ENCODE results near the gene CXCR6.

- TF ChIP-seq CTCF (tag by site-specific recombination; IDR thresholded peaks at IDR 0.05), result no peak
- no peak for TF ChIP-seq ZNF549 (tag by site-specific recombination; IDR thresholded peaks at IDR 0.05)
- no peak for TF ChIP-seq ZNF776 (tag by site-specific recombination; IDR thresholded peaks at IDR 0.05; ENCODE audit: borderline replicate concordance)
- no peak for TF ChIP-seq ZNF221 (tag by site-specific recombination; IDR thresholded peaks at IDR 0.05; ENCODE audit: borderline replicate concordance)
- TF ChIP-seq PRDM10 (tag by site-specific recombination; IDR thresholded peaks at IDR 0.05), result no peak
- TF ChIP-seq ZSCAN4 (tag by site-specific recombination; IDR thresholded peaks at IDR 0.05), result no peak
- TF ChIP-seq IKZF3 (tag by site-specific recombination; IDR thresholded peaks at IDR 0.05), result no peak
- TF ChIP-seq PRDM6 (tag by site-specific recombination; IDR thresholded peaks at IDR 0.05), result no peak
These were observed 26.7 kb downstream of the CXCR6 start for GRCh38 chr3:45969953-45970352.
